DMS79 treated with DMSO at 0.1 percent for 48 hours (cell line): ENCODE measurements around the gene CDK14.

Experiments
- DNase-seq: peaks from one replicate; lab custom pipeline; 2025; lab: John Stamatoyannopoulos, UW

The CDK14 gene

GRCh38 chr7:91005841-91006240 lies 409.7 kb downstream of the CDK14 start:
- DNase-seq: no peak

GRCh38 chr7:91007371-91007770 lies 411.2 kb downstream of the CDK14 start:
- DNase-seq: no peak

DNA sequence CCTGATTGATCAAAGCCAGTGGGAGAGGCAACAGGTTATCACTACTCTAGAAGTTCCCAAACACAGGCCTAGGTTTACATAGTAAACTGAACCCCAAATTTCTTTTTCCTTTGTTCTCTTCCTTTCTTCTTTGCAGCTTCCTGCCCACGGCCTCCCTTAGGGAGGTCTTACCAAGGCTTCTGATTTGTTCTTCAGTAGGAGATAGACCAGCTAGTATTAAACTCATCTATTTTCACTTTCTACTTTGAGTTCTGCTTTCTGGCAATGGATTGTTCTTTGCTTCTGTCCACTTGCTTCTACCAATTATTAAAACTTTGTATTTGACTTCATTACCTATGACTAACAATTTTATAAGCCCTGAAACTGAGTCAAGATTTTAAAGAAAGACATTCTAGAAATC lies 417.0 kb downstream of the CDK14 start:
- no peak for DNase-seq

DNA sequence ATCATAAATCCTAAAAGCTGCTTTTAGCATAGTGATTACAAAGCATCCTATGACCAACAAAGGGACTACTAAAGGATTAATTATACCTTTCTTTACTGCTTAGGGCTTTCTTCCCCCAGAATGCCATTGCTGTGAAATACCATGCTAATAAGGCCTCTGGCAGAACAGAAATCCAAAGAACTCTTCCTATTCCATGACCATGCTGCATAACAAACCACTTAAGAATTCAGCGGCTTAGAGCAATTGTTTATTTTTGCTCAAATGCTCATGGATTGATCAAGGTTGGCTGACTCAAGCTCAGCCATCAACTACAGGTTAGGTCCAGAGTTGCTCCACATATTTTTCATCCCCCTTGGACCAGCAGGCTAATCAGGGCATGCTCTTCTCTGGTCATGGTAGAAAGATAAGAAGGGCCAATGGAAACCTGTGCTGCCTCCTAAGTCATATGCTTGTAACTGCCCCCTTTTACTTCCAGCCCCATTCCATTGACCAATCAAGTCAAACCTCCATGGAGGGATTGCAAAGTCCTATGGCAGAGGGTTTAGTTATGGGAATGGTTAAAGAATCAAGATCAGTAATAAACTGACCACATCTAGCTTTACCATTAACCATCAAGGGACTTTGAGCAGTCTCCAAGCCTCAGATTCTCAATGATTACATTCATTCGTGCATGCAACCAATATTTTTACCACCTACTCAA lies 423.7 kb downstream of the CDK14 start:
- peak; percentile 22 for DNase-seq

DNA sequence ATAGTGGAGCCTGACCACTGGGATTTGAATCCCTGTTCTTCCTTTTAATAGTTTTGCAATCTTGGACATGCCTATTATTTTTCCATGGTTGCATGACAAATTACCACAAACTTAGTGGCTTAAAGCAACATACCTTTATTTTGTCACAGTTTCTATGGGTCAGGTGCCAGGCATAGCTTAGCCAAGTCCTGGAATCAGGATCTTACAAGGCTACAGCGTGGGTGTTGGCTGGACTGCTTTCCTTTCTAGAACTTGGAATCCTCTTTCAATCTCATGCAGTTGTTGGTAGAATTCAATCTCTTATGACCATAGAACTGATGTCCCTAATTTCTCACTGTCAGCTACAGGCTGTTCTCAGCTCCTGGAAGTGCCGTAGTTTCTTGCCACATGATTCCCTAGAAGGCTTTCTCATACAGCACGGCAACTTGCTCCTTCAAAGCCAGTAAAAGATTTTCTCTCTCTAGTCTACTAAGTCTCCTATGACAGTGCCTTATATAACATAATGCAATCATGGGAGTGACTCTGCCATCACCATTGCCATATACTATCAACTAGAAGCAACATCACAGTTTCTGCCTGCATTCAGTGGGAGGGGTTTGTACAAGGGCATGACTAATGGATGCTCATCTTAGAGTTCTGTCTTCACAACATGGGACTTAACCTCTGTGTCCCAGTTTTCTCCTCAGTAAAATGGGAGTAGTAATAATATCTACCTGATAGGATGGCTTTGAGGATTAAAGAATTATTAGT lies 424.7 kb downstream of the CDK14 start:
- no peak for DNase-seq

DNA sequence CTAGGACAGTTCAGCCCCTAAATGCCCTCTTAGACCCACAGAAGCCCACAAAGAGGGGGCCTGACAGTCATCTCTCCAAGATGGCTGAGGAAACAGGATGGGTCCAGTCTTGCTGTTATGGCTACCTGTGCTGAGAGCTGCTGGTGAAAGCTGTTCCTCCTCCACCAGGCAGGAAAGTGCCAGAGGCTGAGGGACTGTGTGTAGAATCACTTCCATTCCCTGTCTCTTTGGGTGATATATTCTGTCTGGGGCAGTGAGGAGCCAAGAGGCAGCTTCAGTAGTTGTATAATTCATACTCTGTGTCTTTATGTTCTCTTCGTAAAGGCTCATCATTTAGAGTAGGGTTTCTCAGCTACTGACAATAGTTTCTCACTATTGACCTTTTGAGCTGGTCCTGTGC lies 425.8 kb downstream of the CDK14 start:
- no peak for DNase-seq

DNA sequence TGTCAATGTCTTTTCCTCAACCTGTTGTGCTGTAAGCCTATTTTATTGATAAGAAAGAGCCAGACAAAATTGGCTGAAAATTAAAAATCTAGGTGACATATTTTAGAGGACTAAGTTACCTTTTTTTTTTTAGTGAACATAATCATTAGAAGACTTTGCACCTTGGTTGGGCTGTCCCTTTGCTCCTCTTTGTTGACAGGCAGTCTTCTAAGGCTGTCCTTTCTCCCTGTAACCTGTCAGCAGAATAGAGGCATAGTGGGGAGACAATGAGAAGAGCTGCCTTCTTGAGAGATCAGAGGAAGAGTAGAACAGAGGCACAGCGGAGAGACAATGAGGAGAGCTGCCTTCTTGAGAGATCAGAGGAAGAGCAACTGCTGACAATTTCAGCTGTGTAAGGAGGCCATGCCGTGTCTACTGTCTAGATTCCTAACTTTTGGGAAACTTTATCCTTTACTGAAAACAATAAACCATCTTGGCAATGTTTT lies 429.8 kb downstream of the CDK14 start:
- no peak for DNase-seq

DNA sequence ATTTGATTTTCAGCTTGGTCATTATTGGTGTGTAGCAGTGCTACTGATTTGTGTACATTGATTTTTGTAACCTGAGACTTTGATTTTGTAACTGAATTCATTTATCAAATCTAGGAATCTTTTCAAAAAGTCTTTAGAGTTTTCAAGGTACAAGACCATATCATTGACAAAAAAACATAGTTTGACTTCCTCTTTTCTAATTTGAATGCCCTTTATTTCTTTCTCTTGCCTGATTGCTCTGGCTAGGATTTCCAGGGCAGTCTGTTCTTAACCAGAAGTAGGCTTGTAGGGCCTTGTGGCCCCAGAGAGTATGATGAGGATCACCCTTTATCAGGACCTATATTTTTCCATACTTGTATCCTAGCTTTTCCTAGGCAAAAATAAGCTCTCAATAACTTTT lies 433.6 kb downstream of the CDK14 start:
- no peak for DNase-seq

GRCh38 chr7:91030680-91031380 lies 434.7 kb downstream of the CDK14 start:
- DNase-seq: no peak

GRCh38 chr7:91031757-91032156 lies 435.6 kb downstream of the CDK14 start:
- DNase-seq: no peak

- no peak for DNase-seq
Measured at GRCh38 chr7:91033574-91033973, 437.5 kb downstream of the CDK14 start.

DNA sequence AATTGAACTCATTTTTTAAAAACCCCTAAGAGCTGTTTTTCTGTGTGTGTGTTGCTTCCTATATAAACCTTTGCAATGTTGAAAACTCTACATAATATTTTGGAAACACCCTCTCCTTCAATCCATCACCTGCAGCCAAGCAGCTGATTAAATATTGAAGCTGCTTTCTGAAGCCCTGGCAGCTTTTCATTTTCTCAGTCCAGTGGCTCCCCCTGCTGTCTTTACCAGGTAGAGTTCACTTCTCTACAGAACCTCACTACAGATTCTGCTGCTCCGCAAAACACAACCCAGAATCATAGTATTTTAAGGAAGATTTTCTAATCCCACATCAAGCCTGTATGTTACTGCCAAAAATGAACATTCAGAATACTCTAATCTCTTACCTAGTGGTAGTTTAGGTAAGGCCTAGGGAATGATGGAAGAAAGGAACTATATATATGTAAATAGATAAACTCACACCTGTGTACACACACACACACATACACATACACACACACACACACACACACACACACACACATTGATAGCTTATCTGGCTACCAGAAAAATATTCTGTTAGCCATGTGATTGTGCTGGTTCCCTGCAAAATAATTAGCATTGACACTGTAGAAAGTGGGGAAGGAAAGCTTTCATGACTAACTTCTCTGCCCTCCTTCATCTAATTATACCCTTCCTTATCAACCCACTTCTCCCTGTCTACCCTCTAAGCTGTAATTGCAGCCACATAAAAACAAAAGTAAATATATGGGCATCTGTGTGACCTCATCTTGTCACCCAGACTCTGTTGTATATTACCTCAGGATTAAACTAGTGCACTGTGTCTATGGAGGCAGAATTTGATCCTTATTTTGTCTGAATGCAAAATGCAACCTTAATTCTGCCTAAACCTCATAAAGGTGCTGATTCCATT lies 438.6 kb downstream of the CDK14 start:
- peak; percentile 63 for DNase-seq

DNA sequence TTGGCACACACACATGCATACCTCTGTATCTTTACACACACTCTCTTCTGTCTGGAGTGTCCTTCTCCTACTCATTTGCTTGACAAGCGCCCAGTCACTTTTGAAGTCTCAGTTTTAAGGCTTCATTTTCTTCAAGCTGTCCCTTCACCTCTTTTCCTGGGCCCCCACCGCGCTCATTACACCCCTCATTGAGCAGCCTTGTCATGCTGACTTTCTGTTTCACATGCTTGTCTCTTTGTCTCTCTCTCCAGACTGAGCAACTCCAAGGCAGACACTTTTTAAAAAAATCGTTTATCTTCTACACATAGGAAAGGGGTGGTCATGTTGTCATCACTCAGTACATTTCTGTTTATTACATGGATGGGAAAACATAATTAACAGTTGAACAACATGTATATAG lies 442.9 kb downstream of the CDK14 start:
- DNase-seq: no peak

- DNase-seq: no peak
Measured at GRCh38 chr7:91041141-91041540, 445.0 kb downstream of the CDK14 start.

- DNase-seq: no peak
Measured at GRCh38 chr7:91041901-91042484, 445.9 kb downstream of the CDK14 start.

- DNase-seq: no peak
Measured at GRCh38 chr7:91043186-91043585, 447.1 kb downstream of the CDK14 start.

- DNase-seq: no peak
Measured at GRCh38 chr7:91043924-91044645, 448.0 kb downstream of the CDK14 start.

- no peak for DNase-seq
Measured at GRCh38 chr7:91045606-91046005, 449.5 kb downstream of the CDK14 start.

DNA sequence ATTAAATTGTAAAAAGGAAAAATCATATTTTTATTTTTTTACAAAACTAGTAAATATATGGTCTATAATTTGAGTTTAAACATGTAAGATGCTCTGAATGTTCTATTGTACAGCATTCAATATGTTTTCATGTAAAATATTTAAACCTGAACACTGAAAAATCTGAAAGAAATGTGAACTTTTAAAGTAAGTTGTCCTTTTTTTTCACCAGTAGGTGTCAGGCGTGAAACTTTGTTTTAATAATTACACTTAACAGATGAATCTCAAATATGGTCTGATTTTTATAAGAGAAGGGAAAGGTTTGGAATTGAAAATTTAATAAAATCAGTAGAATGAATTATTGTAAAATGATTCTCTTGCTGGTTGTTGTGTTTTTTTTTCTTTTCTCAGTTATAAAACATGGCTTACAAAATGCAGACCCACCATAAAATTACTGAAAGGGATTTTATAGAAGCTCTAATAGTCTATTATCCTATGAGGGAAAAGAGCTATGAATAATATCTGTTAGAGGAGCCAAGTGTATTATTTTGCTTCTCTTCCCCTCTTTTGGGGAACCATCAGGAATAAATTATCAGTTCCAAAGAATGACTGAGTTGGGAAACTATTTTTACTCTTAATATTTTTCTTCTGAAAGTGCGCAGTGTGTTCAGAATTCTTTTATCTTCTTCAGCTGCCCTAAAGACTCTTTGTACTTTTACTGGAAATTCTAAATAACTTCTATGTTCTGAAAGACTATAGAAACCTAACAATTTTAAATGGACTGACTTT lies 450.4 kb downstream of the CDK14 start:
- DNase-seq: no peak

GRCh38 chr7:91047636-91048035 lies 451.5 kb downstream of the CDK14 start:
- no peak for DNase-seq
